SW 1271 (cell line): ENCODE measurements around the gene ZNF622.

Source experiments
- DNase-seq, 2 experiments: peaks; one replicate each; lab custom pipeline; 2025; lab: John Stamatoyannopoulos, UW

The ZNF622 gene

GRCh38 chr5:16431490-16431889 is 34.1 kb downstream of the ZNF622 start:
- no peak for DNase-seq

GRCh38 chr5:16430349-16431089 is 35.1 kb downstream of the ZNF622 start:
- no peak for DNase-seq

GRCh38 chr5:16428359-16428758 is 37.2 kb downstream of the ZNF622 start:
- no peak for DNase-seq

- DNase-seq = no peak
Observed at GRCh38 chr5:16427587-16427986, 38.0 kb downstream of the ZNF622 start.

- DNase-seq = no peak
Observed at GRCh38 chr5:16418471-16418922, 47.1 kb downstream of the ZNF622 start.

- no peak for DNase-seq
Observed at GRCh38 chr5:16417398-16418074, 48.1 kb downstream of the ZNF622 start.

GRCh38 chr5:16414861-16415260 is 50.7 kb downstream of the ZNF622 start:
- DNase-seq = no peak

- no peak for DNase-seq
Observed at GRCh38 chr5:16413166-16413860, 52.3 kb downstream of the ZNF622 start.

GRCh38 chr5:16412556-16412955 is 53.0 kb downstream of the ZNF622 start:
- no peak for DNase-seq

GRCh38 chr5:16411741-16412455 is 53.7 kb downstream of the ZNF622 start:
- no peak for DNase-seq

GRCh38 chr5:16411235-16411634 is 54.4 kb downstream of the ZNF622 start:
- DNase-seq = no peak

GRCh38 chr5:16410338-16410737 is 55.3 kb downstream of the ZNF622 start:
- no peak for DNase-seq

GRCh38 chr5:16406630-16407029 is 59.0 kb downstream of the ZNF622 start:
- DNase-seq = no peak

GRCh38 chr5:16406023-16406422 is 59.6 kb downstream of the ZNF622 start:
- DNase-seq = no peak
